ENCODE measurements around the gene WDFY4. TPM values are rescaled to one million over a fixed set of nuclear protein-coding genes. Genes with fewer than 3 reads are reported as not detected.

Gene WDFY4
- total RNA-seq, 1 experiment from 2014 or later: not detected

DNA sequence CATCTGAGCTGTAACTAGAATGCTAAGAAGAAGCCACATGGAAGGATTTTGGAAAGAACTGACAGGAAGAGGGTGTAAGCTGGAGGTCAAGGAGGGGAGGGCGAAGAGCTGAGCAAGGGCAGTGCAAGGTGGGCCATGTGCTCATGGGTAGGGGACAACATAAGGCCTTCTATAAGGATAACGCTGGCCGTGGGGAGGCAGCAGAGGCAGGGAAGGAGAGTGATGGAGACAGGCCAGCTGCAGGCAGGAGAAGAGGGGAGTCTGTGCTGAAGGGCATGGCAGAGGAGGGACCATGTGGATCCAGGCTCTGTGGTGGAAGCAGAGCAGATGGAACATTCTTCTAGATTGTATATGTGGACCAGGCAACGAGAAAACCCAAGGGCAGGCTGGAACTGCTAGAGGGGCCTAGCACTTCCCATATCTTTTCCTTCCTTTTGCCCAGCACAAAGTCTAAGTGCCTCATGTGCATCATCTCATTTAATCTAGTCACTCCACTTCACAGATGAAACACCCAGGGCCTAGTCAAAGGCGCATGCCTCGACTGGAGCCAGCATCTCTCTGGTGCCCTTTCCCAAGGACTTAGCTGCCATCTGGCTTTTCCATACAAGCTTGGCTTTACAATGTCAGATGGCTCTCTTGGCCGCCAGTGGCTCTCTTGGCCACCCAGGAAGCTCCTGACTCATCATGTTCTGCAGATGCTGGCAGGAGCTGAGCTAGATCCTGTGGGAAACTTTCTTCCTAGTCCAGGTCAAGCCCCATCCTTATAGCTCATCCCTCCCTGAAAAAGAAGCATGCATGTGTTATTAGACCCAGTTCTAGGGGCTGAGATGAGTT is 248.4 kb downstream of the WDFY4 start:
- DNase-seq (ENCODE audit: extremely low read depth, low read depth): no peak

DNA sequence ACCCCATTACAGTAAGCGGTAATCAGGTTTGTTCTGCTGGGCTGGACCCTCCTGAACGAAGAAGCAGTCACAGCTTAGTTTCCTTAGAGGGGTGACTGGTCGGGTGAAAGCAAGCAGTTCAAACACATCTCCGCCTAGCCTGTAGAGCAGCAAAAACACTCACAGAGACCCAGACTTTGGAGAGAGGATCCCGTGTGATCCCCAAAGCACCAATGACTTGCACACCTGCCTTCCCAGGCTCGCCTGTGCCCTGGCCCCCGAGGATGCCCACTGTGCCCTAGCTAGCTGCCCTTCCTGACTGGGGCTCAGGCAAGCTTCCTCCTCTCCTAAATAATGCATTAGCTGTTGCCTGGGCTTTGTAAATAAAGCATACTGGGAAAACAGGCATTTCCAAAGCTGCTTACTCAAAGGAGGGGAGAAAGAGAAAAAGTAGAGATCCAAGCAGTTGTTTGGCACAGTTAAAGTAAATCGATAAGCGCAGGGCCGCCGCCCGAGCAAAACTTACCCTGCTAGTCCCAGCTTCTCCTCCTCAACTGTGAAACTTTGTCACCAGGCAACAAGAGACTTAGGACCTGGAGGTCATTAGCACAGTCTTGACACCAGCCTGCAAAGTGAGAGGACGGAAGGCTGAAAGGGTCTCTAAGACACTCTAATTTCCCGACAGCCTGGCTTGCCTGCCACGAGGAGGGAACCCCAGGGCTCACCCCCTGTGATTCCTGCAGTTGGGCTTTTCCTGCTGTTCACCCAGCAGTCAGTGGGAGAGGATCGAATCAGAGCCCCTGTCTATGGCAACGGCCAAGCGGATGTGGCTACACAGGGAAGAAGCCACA is 250.2 kb downstream of the WDFY4 start:
- no peak for DNase-seq (ENCODE audit: extremely low read depth, low read depth)

DNA sequence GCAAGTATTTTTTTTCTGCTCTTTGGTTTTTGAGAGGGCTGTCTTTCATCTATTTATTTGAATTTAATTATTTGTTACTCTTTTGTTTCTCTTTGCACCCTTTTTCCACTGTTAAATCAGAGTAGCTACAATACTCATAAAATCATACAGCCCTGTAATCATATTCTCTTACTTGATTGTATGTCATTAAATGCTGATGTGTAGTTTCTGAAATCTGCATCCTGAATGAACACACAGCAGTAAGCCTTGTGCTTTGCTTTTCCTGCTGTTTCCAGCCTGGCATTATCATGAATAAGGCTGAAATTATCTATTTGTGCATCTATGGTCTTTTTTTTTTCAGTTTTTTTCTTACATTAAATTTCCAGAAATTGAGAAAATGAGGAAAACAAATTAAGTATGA is 250.9 kb downstream of the WDFY4 start:
- no peak for DNase-seq (ENCODE audit: extremely low read depth, low read depth)

DNA sequence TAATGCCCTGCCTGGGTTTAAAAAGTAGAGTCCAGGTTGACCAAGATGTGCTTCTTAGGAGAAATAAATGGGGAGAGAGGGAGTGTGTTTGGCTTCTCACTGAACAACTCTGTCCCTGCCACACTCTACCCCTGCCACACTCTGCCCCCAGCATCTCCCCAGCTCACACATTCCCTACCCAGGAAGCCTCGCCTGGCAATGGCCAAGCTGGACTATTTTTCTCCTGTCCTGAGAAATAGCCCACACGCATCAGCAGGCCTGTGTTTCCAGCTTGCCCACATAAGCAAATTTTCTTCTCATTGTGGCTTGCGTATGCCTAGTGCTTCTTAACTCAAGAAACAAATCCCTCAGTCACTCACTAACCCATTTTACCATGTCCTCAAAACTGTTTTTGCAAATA is 253.1 kb downstream of the WDFY4 start:
- no peak for DNase-seq (ENCODE audit: extremely low read depth, low read depth)

DNA sequence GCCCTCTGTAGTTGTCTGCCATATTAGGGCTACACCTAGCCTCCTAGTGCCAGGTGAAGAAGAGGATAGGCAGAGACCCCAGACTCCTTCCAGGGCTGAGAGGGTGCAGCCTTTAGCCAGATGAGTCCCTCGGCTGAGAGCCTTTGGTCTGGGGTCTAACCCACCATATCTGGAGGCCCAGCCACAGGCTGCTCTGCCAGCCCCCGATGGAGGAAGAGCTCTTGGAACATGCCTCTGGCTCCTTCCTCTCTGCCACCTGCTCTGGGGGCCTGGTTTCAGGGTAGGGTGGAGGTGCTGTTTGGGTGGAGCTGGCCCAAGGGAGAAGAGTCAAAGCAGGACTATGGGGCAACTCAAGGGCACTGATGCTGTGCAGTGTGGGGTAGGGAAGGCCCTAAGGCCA is 253.6 kb downstream of the WDFY4 start:
- DNase-seq (ENCODE audit: extremely low read depth, low read depth): no peak

DNA sequence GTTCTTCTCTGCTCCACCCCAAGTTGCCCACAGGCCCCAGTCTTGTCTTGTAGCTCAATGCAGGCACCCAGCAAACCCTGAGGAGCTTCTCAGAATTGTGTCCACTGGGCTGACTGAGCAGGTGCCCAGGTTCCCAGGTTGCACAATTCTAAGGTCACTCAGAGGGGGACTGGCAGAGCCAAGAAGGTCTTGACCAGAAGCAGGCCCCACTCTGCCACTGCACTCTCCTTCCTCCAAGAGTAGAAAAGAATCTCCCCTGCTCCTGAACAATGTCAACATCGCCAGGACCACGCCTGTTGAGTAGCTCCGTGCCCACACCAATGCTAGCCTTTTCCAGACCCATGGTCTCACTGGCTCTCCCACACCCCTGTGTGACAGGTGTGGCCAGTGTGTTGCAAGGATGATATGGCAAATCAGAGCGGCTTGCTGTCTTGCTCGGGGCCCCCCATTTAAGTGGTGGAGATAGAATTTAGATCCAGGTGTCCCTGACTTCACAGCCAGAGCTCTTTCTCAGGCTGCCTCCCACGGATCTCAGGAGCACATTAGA is 254.4 kb downstream of the WDFY4 start:
- no peak for DNase-seq (ENCODE audit: extremely low read depth, low read depth)

DNA sequence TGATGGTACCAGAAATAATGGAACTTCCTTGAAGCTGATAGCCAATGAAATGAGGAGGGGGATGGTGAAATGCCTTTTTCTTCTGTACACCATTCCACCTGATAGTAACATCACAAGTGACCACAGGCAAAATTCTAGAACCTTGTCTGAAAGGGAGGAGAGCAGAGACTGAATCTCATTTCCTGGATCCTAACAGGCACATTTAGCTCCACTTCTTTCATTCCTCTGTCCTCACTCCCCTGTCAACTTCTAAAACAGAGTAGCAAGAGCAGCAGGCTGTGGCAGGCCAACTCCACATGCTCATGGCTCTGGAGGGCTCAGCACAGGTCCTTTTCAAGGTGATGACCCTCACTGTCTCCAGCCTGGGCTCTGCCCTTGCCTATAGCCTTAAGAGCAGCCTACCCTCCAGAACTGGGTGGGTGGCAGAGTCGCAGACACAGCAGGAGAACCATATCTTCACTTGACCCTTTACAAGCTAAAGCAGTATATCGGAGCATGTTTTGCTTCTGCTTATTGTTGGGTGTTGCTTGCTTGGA is 255.2 kb downstream of the WDFY4 start, which contains the start of gene LRRC18:
TSS of gene LRRC18 (minus strand) at position 51 of the 536 bp plus-strand sequence. CDS start 25,685 bp downstream, outside the sequence.
- DNase-seq (ENCODE audit: extremely low read depth, low read depth): no peak

DNA sequence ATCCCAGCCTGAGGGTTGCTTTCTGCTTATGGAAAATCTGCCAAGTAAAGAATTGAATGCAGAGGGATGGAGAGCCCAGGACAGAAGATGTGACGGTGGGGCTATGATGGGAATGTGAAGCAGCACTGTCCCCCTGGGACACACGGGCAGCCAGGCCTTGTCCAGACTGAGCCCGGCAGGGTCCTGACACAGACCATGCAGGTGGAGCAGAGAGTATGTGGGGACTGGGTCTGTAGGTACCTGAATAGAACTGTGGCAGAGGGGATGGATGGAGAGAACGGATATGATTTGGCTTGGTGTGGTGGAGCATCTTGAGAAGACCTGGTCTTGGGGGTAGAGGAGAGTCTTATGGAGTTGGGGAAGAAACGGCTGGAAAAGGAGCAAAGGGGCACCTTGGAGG is 255.7 kb downstream of the WDFY4 start:
- DNase-seq (ENCODE audit: extremely low read depth, low read depth): no peak

DNA sequence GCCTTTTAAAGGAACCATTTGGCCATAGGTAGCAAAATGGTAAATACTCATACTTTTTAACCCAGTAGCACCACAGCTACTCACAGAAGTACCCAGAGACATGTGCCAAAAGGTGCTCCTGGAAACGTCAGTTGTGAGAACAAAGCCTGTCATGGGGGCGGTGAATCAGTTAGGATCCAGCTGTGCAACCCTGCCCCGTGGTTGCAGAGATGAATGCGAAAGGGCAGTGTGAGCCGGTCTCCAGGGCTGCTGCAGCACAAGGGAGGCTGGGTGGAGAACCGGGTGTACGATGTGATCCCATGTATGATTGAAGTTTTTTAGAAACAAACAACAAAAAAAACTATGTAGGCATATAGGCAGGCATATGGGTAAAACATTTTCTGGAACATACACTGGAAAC is 256.3 kb downstream of the WDFY4 start:
- DNase-seq (ENCODE audit: extremely low read depth, low read depth): no peak

DNA sequence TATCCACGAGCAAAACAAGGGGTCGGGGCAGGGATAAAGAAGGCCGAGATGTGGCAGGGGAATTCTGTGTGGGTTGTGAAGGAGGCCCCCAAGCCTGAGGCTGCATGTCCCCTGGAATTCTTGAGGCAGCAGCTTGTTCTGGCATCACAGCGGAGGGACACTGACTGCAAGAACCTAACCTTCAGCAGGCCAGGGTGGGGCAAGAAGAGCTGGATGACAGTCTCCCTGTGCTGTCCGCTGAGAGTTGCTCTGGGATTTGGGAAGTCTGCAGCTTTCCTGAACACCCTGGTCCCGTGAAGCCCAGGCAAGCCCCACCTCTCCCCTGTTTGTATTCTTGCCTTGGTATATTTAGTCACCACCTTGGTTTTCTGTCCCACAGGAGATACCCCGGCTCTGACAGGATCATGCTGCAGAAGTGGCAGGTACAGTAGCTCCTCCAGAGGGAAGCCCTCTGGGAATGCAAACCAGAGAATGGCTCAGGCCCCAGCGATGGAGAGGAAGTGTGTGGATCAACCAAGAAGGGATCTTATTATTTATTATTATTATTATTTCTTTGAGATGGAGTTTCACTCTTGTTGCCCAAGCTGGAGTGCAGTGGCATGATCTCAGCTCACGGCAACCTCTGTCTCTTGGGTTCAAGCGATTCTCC is 256.9 kb downstream of the WDFY4 start:
- DNase-seq (ENCODE audit: extremely low read depth, low read depth): no peak

DNA sequence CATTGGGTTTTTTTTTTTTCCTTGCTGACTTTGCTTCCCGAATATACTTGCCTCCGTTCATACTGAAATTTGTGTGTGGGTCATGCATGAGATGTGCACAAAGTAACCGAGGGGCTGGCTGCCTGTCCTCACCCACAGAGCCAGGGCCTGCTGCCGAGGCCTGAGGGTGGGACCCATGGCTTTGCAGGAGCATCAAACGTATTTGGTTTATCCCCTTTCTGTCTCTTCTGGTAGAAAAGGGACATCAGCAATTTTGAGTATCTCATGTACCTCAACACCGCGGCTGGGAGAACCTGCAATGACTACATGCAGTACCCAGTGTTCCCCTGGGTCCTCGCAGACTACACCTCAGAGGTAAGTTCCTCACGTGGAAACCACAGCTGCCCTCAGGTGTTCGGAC is 258.4 kb downstream of the WDFY4 start:
- no peak for DNase-seq (ENCODE audit: extremely low read depth, low read depth)

DNA sequence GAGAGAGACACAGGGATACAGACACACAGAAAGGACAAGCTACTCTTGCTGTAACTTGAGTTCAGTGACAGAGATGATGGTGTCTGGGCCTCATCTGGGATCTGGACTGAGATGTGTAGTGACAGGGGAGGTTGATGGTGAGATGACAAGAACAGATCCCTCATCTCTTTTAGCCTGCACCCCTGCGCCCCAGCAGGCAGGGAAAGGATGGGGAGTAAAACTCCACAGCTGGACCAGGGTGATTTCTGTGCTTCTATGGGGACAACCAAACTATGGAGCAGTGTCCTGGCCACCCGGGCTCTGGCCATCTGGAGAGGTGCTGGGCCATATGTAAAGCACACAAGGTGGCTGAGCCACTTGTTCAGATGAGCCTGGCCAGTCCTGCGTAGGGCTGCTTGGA is 259.5 kb downstream of the WDFY4 start:
- DNase-seq (ENCODE audit: extremely low read depth, low read depth): no peak

DNA sequence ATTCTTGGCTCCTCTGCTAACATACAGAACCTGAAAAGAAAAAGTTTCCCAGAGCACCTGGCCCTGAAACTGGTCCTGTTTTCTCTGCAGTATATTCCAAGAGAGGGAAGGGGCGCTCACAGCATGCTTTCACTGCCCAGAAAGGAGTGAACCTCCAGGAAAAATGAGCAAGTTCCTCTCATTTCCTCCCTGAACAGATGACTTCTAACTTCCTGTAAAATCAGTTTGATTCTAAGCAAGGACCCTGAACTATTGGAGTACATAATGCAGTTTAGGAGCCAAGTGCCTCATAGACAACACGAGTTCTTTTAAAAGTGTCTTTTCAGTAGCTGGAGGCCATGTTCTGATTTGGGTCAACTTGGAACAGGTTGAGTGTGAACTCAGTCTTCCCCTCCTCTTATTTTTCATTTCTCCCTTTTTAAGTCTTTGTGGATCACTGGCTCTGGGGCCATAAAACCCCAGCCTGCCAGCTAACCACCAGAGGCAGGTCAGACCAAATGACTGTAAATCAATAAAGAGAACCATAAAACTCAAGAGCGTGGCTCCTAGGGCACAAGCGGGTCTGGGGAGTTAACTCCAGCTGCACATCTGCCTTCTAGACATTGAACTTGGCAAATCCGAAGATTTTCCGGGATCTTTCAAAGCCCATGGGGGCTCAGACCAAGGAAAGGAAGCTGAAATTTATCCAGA is 260.9 kb downstream of the WDFY4 start:
- no peak for DNase-seq (ENCODE audit: extremely low read depth, low read depth)

DNA sequence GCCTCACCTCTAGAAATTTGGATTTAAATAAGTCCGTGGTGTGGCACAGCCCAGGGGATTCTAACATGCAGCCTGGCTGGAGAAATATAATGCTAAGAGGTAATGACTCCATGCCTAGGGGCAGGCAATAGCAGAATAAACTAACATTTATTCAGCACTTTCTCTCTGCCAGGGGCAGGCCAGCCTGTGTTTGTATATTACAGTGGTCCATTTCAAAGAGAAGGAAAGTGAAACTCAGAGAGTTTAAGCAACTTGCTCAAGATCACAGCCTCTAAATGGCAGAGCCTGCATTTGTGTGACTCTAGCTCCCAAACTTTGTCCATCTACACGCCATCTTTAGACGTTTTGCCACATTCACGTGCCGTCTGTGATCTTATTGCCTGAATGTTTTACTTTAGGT is 261.7 kb downstream of the WDFY4 start:
- no peak for DNase-seq (ENCODE audit: extremely low read depth, low read depth)

DNA sequence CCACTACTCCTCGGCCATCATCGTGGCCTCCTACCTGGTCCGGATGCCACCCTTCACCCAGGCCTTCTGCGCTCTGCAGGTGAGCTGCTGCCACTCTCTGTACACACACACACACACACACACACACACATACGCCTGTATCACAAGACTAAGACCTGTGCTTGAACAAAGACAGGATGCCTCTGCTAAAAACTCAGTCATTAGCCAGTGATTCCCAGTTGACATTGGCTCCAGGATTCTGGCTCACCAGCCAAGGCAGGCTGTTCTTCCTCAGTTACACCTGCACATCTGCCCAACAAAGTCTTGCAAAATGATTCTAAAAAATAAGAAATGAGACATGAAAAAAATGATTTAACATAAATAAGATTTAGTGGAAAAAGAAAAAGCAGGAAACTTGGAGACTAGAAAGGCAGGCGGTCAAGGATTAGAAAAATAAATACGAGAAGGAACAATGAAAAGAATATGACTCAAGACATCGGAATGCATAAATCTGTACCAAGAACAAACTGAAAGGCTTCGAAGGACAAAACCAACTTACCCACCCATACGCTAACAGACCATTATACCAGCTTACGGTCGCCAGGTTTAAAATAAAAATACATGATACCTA is 262.3 kb downstream of the WDFY4 start:
- DNase-seq (ENCODE audit: extremely low read depth, low read depth): no peak

DNA sequence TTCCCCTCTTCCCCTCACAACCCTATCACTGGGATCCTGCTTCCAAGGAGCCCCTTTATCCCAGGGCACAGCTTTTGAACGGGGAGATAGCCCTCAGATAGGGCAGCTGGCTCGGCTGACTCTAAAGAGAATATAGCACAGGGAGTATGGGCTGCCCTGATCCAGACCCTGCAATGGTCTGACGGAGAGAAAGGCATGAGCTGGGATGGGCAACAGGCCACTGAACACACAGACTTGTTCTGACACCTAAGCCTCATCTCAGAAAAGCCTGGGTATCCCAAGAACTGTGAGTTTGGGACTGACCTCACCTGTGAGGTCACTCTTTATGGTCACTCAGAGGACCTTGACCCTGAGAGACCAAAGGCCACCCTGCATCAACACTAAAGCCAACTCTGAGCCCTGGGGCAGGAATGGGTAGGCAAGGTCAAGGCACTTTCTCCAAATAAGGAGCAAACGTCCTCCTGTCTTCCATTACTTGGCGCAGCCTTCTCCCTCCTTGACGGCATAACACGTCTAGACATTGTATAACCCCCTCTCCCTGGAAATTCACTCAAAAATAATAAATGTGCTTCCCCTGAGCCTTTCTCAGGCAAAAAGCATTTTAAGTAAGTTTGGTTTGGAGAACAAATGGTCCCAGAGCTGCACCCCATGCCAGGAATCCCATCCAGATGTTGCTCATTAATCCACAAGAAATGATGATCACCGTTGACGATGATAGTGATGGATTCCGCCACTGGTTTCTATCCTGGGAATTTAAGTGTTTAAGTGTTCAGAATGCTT is 263.2 kb downstream of the WDFY4 start:
- no peak for DNase-seq (ENCODE audit: extremely low read depth, low read depth)

DNA sequence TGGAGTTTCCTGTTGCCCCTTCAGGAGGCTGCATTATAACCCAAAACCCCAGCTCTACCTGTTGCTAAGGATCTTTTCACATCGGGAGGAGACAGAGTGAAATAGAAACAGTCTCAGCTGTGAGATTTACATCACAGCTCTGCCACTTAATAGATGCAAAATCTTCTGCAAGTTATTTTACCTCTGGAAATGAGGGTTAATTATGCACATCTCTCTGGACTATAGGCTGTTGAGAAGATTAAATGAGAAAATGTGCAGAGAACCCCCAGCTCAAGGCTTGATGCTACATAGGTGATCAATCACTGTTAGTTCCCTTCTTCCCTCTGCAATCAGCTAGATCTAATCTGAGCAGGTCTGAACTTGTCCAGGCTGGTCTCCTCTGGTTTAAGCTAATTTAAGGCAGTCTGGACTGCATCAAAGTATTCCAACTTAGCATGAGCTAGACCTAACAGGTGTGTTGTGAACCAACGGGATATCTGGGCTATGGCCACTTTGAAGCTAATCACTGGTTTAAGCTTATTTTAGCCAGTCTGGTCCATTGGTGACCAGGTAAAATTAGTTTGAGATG is 263.9 kb downstream of the WDFY4 start:
- no peak for DNase-seq (ENCODE audit: extremely low read depth, low read depth)

DNA sequence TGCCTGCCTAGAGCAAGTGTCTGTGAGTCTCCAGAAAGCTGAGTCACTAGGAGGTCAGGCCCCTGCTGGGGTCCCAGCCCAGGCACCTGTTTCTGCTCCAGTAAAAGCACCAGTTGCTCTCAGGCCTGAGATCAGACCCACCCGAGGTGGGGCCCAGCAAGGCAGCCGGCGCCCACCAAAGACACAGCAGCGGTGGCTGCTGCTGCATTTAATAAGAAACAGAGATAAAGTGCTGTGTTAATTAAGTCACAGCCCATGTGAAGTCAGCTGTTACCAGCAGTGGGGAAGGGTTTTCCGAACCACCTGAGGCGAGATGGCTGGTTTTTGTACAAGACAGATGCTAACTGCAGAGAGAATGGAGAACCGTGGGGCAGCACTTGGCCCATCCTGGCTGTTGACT is 267.0 kb downstream of the WDFY4 start:
- DNase-seq (ENCODE audit: extremely low read depth, low read depth): no peak
